ENCODE results near the gene INSL3. TPM values are rescaled to one million over a fixed set of nuclear protein-coding genes. Genes with fewer than 3 reads are reported as not detected.
"Not testable (repeated sequence)": the region's sequence is repeated elsewhere in the genome, so short reads cannot be mapped to it uniquely, and the experiment has no call there.

INSL3 gene
- total and polyA plus RNA-seq, 2 donors (not counting 3 experiments of a cell fraction or from before 2014, with no cell fraction given) = not detected

DNA sequence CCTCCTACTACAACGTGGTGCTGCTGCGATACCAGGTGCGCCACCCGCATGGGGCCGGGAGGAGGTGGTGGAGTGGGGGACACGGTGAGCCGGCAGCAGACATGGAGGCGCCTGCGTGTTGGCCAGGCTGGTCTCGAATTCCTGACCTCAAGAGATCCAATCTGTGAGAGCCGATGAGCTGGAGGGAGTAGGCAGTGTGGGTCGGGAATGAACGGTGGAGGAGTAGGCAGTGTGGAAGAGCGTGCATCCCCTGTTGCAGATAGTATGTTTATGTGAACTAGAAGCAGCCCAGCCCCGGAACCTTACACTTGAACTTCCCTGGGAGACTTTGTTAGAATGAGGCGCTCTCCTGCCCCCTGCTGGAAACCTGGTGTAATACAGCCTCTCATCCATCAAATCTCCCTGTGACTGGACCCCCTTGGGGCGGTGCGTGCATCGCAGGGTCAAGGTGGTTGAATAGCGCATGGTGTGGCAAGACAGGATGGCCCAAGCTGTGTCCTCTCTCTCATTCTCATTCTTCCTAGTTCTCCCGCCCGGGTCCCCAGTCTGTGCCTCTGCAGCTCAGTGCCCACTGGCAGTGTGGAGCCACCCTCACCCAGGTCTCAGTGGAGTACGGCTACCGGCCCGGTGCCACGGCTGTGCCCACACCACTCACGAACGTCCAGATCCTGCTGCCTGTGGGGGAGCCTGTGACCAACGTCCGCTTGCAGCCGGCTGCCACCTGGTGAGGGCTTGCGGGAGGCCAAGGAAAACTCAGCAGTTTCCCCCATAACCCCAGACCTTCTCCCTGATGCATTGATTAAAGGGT, 36.9 kb downstream of the INSL3 start:
- H3K27ac ChIP-seq (ENCODE audit: insufficient read depth, low read depth, low read length) = no peak overlapping the region
- no peak overlapping the region for H3K9ac ChIP-seq (replicated peaks; ENCODE audit: extremely low read depth, insufficient read depth, low read length)
- FAIRE-seq (peak; percentile 87), DNase-seq (ENCODE audit: low read depth, low spot score) (peak; percentile 55)
- H3K4me1 ChIP-seq (ENCODE audit: control insufficient read depth, extremely low read depth, insufficient read depth, low read length) = no peaks in the 10 kb centered on the region
- no peaks in the 10 kb centered on the region for H3K9me3 ChIP-seq (replicated peaks; ENCODE audit: control insufficient read depth, insufficient read depth, low read length)
- peak overlapping the region; percentile 80 for H2AFZ ChIP-seq (ENCODE audit: low read depth, low read length)
- BruUV-seq (replicated peaks) = no TSS peak
- H3K9me1 ChIP-seq (replicated peaks; ENCODE audit: control insufficient read depth, extremely low read depth, insufficient read depth, low read length) = no peaks in the 10 kb centered on the region
- ChIA-PET CTCF (interaction anchor here (0.6 to 3.7 kb wide), 15 partner anchors 9 to 343 kb away, joined by 3 to 17 read pairs (median 4); partner anchors contain the start of genes B3GNT3 and RPL18A), POLR2A (no interaction called here)
- intact Hi-C loops (cut with micrococcal nuclease) (loop anchor here (1.0 kb wide), 1 partner anchor 71 kb away; no protein-coding TSS in a partner anchor), dilution Hi-C loops (cut with MboI; ENCODE audit: extremely low pct_ligation_motif_present, low sequenced_read_pairs) (no loop called here)
- H3K27me3 ChIP-seq (ENCODE audit: control insufficient read depth in 2 of 2, insufficient read depth in 2 of 2, low read length in 2 of 2) = no peaks in the 10 kb centered on the region
- TF ChIP-seq, protein P1, sequence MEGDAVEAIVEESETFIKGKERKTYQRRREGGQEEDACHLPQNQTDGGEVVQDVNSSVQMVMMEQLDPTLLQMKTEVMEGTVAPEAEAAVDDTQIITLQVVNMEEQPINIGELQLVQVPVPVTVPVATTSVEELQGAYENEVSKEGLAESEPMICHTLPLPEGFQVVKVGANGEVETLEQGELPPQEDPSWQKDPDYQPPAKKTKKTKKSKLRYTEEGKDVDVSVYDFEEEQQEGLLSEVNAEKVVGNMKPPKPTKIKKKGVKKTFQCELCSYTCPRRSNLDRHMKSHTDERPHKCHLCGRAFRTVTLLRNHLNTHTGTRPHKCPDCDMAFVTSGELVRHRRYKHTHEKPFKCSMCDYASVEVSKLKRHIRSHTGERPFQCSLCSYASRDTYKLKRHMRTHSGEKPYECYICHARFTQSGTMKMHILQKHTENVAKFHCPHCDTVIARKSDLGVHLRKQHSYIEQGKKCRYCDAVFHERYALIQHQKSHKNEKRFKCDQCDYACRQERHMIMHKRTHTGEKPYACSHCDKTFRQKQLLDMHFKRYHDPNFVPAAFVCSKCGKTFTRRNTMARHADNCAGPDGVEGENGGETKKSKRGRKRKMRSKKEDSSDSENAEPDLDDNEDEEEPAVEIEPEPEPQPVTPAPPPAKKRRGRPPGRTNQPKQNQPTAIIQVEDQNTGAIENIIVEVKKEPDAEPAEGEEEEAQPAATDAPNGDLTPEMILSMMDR (IDR thresholded peaks at IDR 0.05; ENCODE audit: extremely low read depth in 1 of 2, insufficient read depth in 1 of 2, low read depth in 1 of 2, low read length in 2 of 2) = peak; percentile 74 to 82
- TF ChIP-seq POLR2AphosphoS5 (IDR thresholded peaks at IDR 0.05; ENCODE audit: insufficient read depth, low read depth, low read length) (no peak), EZH2 (IDR thresholded peaks at IDR 0.05; ENCODE audit: borderline replicate concordance, low read depth, low read length, severe bottlenecking) (no peak), GATA2 (IDR thresholded peaks at IDR 0.05; ENCODE audit: insufficient read depth, insufficient read length, low read depth, low read length) (no peak), POLR2A (IDR thresholded peaks at IDR 0.05; ENCODE audit: low read depth, low read length) (no peak)
- TF ChIP-seq, protein P2, sequence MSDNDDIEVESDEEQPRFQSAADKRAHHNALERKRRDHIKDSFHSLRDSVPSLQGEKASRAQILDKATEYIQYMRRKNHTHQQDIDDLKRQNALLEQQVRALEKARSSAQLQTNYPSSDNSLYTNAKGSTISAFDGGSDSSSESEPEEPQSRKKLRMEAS (IDR thresholded peaks at IDR 0.05; ENCODE audit: insufficient read depth, insufficient read length) = no peak
- H3K79me2 ChIP-seq (ENCODE audit: control insufficient read depth, insufficient read depth, low read length) = no peaks in the 10 kb centered on the region
- H3K4me3 ChIP-seq (replicated peaks in 1 of 3; ENCODE audit: insufficient read depth in 1 of 3, low read depth in 1 of 3, low read length in 3 of 3) = no peak overlapping the region
- no peaks in the 10 kb centered on the region for H3K36me3 ChIP-seq (ENCODE audit: control insufficient read depth in 2 of 2, extremely low read depth in 1 of 2, insufficient read depth in 2 of 2, low read length in 2 of 2)
- no peaks in the 10 kb centered on the region for H4K20me1 ChIP-seq (replicated peaks; ENCODE audit: control insufficient read depth, extremely low read depth, insufficient read depth, low read length)
- no peak overlapping the region for H3K4me2 ChIP-seq (ENCODE audit: insufficient read depth, low read length)

DNA sequence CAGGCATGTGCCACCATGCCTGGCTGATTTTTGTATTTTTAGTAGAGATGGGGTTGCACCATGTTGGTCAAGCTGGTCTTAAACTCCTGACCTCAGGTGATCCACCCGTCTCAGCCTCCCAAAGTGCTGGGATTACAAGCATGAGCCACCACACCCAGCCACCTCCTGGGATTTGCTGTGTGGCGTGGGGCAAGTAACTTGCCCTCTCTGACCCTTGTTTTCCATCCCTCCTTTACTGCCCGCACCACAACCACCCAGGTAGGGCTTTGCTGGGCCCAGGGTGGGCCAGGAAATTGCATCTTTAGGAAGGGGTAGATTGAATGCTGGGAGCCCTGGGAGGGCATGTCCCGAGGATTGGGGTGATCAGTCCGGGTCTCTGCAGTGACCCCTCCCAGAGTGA, 37.6 kb downstream of the INSL3 start:
- BruUV-seq (replicated peaks); H3K9ac ChIP-seq (replicated peaks; ENCODE audit: extremely low read depth, insufficient read depth, low read length); DNase-seq (ENCODE audit: low read depth, low spot score); dilution Hi-C loops (cut with MboI; ENCODE audit: extremely low pct_ligation_motif_present, low sequenced_read_pairs); H3K9me3 ChIP-seq (replicated peaks; ENCODE audit: control insufficient read depth, insufficient read depth, low read length); H3K4me3 ChIP-seq (replicated peaks in 1 of 3; ENCODE audit: insufficient read depth in 1 of 3, low read depth in 1 of 3, low read length in 3 of 3); H3K27me3 ChIP-seq (ENCODE audit: control insufficient read depth in 2 of 2, insufficient read depth in 2 of 2, low read length in 2 of 2); H3K79me2 ChIP-seq (ENCODE audit: control insufficient read depth, insufficient read depth, low read length); FAIRE-seq; H3K4me1 ChIP-seq (ENCODE audit: control insufficient read depth, extremely low read depth, insufficient read depth, low read length); H4K20me1 ChIP-seq (replicated peaks; ENCODE audit: control insufficient read depth, extremely low read depth, insufficient read depth, low read length); H3K36me3 ChIP-seq (ENCODE audit: control insufficient read depth in 2 of 2, extremely low read depth in 1 of 2, insufficient read depth in 2 of 2, low read length in 2 of 2); H3K9me1 ChIP-seq (replicated peaks; ENCODE audit: control insufficient read depth, extremely low read depth, insufficient read depth, low read length); H3K27ac ChIP-seq (ENCODE audit: insufficient read depth, low read depth, low read length); POLR2A ChIA-PET; H2AFZ ChIP-seq (ENCODE audit: low read depth, low read length); H3K4me2 ChIP-seq (ENCODE audit: insufficient read depth, low read length): not testable (repeated sequence)
- CTCF ChIA-PET = interaction anchor here (0.8 to 3.7 kb wide), 13 partner anchors 9 to 287 kb away, joined by 3 to 17 read pairs (median 4); partner anchors contain the start of genes B3GNT3 and RPL18A
- intact Hi-C loops (cut with micrococcal nuclease) = loop anchor here (1.0 kb wide), 1 partner anchor 72 kb away; no protein-coding TSS in a partner anchor
